ENCODE results near the gene TMEM201. TPM values are rescaled to one million over a fixed set of nuclear protein-coding genes. Genes with fewer than 3 reads are reported as not detected.

TMEM201 gene
- polyA plus RNA-seq, 2 of the 4 experiments (the other 2 are of a cell fraction), result 1.9 to 8.7 TPM

- CTCF ChIA-PET, result interaction anchor here (0.6 to 1.5 kb wide), 5 partner anchors 26 to 323 kb away, joined by 3 to 11 read pairs (median 4); no protein-coding TSS in a partner anchor
- FAIRE-seq, result no peak
These were observed 1.5 kb downstream of the TMEM201 start for GRCh38 chr1:9590201-9590600.

DNA sequence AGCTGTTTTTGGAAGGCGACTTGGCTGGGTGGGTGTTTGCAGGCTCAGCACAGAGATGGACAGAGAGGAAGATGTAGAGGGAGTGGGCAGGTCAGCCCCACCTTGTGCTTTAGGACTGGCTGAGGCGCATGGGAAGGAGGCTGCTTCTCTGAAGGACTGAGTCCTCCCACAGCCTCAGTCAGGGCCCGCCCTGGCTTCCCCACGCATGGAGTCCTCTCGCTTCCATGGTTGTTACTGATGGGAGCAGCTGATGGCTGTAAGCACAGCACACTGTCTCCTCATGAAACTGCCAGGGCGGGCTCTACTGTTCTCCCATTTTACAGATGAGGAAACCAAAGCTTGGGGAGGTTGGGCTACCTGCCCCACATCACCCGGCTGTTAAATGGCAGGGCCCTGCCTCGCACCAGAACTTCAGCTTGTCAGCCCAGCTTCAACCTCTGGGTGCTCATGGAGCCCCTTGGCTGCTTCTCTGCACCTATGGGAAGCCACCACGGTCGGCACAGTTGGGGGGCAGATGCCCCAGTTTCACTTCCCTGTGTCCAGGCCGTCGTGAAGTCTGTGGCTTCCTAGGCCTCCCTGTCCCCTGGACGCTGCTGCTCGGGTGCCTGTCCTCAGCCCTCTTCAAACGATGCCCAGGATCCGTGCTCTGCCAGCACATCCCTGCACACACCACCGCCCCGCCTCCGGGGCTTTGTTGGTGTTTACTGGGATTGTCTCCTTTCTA lies 2.4 kb downstream of the TMEM201 start:
- Histone ChIP-seq H3K4me3 (no peak overlapping the region), H3K4me2 (no peak overlapping the region), H3K9me3 (no peaks in the 10 kb centered on the region), H3K27ac (no peak overlapping the region), H3K4me1 (peaks cover 9% of the 10 kb centered on the region; the same call in 2 of the 3 replicates)
- ChIA-PET CTCF (interaction anchor here (0.6 to 1.3 kb wide), 3 partner anchors 53 to 324 kb away, joined by 3 to 5 read pairs (median 3); no protein-coding TSS in a partner anchor), POLR2A (interaction anchor here (0.6 kb wide), 1 partner anchor 1479 kb away, joined by 6 read pairs; no protein-coding TSS in a partner anchor)
- WGBS (ENCODE audit: missing lambda C conversion rate), result 93% methylated on average over 16 of the region's 19 CpGs
- no peak for FAIRE-seq
- ATAC-seq, result no peak
- no peak for DNase-seq (ENCODE audit: low read depth in 1 of 2, low spot score in 1 of 2)
- TF ChIP-seq SREBF2 (IDR thresholded peaks at IDR 0.05), result no peak
- no peak for TF ChIP-seq ELK1 (IDR thresholded peaks at IDR 0.05; ENCODE audit: low read depth, low read length)
- TF ChIP-seq FOSL2 (IDR thresholded peaks at IDR 0.05), result no peak
- TF ChIP-seq FOSL2 (CRISPR knock-in tag; IDR thresholded peaks at IDR 0.05), result no peak
- no peak for TF ChIP-seq FOSB (CRISPR knock-in tag; IDR thresholded peaks at IDR 0.05)
- TF ChIP-seq PHF8 (IDR thresholded peaks at IDR 0.05; ENCODE audit: borderline replicate concordance, low read depth), result no peak
- no peak for TF ChIP-seq RCOR1 (IDR thresholded peaks at IDR 0.05; ENCODE audit: low read depth, low read length)
- TF ChIP-seq MAFK (IDR thresholded peaks at IDR 0.05; ENCODE audit: partially characterized antibody), result no peak
- TF ChIP-seq, protein P1, sequence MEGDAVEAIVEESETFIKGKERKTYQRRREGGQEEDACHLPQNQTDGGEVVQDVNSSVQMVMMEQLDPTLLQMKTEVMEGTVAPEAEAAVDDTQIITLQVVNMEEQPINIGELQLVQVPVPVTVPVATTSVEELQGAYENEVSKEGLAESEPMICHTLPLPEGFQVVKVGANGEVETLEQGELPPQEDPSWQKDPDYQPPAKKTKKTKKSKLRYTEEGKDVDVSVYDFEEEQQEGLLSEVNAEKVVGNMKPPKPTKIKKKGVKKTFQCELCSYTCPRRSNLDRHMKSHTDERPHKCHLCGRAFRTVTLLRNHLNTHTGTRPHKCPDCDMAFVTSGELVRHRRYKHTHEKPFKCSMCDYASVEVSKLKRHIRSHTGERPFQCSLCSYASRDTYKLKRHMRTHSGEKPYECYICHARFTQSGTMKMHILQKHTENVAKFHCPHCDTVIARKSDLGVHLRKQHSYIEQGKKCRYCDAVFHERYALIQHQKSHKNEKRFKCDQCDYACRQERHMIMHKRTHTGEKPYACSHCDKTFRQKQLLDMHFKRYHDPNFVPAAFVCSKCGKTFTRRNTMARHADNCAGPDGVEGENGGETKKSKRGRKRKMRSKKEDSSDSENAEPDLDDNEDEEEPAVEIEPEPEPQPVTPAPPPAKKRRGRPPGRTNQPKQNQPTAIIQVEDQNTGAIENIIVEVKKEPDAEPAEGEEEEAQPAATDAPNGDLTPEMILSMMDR (IDR thresholded peaks at IDR 0.05), result no peak
- no peak for TF ChIP-seq CHD2 (IDR thresholded peaks at IDR 0.05; ENCODE audit: low read length, partially characterized antibody)
- TF ChIP-seq ESRRA (IDR thresholded peaks at IDR 0.05; ENCODE audit: borderline replicate concordance, low read length), result no peak
- TF ChIP-seq NPAS2 (CRISPR knock-in tag; IDR thresholded peaks at IDR 0.05; ENCODE audit: borderline replicate concordance), result no peak
- no peak for TF ChIP-seq NR3C1 (IDR thresholded peaks at IDR 0.05)
- TF ChIP-seq GATA3 (IDR thresholded peaks at IDR 0.05; ENCODE audit: borderline replicate concordance), result no peak
- TF ChIP-seq EHF (CRISPR knock-in tag; IDR thresholded peaks at IDR 0.05), result no peak

More at GRCh38 chr1:9590201-9590600, 1.5 kb downstream of the TMEM201 start:
- H3K9me3 ChIP-seq, result no peaks in the 10 kb centered on the region
- peak overlapping the region; percentile 99 for H3K4me2 ChIP-seq
- H3K27ac ChIP-seq, result peak overlapping the region in 1 of 2 experiments; percentile 95; a peak in 1 of 6 replicates
- peaks cover 9% of the 10 kb centered on the region; the same call in 2 of the 3 replicates for H3K4me1 ChIP-seq
- H3K4me3 ChIP-seq, result peak overlapping the region; percentile 83; the same call in 2 of the 3 replicates
- no peak for ATAC-seq
- 62% methylated on average over 4 of the region's 7 CpGs for WGBS (ENCODE audit: missing lambda C conversion rate)
- POLR2A ChIA-PET, result no interaction called here
- TF ChIP-seq, protein P2, sequence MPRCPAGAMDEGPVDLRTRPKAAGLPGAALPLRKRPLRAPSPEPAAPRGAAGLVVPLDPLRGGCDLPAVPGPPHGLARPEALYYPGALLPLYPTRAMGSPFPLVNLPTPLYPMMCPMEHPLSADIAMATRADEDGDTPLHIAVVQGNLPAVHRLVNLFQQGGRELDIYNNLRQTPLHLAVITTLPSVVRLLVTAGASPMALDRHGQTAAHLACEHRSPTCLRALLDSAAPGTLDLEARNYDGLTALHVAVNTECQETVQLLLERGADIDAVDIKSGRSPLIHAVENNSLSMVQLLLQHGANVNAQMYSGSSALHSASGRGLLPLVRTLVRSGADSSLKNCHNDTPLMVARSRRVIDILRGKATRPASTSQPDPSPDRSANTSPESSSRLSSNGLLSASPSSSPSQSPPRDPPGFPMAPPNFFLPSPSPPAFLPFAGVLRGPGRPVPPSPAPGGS (IDR thresholded peaks at IDR 0.05), result no peak
- TF ChIP-seq, protein P3, sequence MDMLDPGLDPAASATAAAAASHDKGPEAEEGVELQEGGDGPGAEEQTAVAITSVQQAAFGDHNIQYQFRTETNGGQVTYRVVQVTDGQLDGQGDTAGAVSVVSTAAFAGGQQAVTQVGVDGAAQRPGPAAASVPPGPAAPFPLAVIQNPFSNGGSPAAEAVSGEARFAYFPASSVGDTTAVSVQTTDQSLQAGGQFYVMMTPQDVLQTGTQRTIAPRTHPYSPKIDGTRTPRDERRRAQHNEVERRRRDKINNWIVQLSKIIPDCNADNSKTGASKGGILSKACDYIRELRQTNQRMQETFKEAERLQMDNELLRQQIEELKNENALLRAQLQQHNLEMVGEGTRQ (IDR thresholded peaks at IDR 0.05), result no peak
- TF ChIP-seq JUN (IDR thresholded peaks at IDR 0.05), result no peak
- DNase-seq (ENCODE audit: low read depth in 1 of 2, low spot score in 1 of 2), result no peak

Data from A549 (cell line).